Subcutaneous abdominal adipose tissue (tissue), 5 donors: ENCODE data around the gene MAPKBP1.
A peak's percentile ranks its signal among the peaks of the same experiment; 100 is the strongest.
"Not testable (repeated sequence)": the region's sequence is repeated elsewhere in the genome, so short reads cannot be mapped to it uniquely, and the experiment has no call there.

Experiments used
- H3K27ac ChIP-seq: one replicate; pipeline ENCODE4 v1.7.0; 2013; ENCODE audit warnings: low read depth, mild to moderate bottlenecking, inconsistent platforms, low read length, moderate library complexity
- H3K27me3 ChIP-seq, 5 donors: one replicate each; pipeline ENCODE4 v1.7.0; 2013; ENCODE audit warnings: low read length in 5 of 5, inconsistent platforms in 1 of 5; ENCODE audit not compliant: control insufficient read depth in 5 of 5, insufficient read depth in 4 of 5
- H3K36me3 ChIP-seq, 5 donors: one replicate each; pipeline ENCODE4 v1.7.0; 2013; ENCODE audit warnings: low read length in 5 of 5; ENCODE audit not compliant: control insufficient read depth in 5 of 5, insufficient read depth in 5 of 5
- H3K4me1 ChIP-seq, 5 donors: one replicate each; pipeline ENCODE4 v1.7.0; 2013; ENCODE audit warnings: low read length in 5 of 5, mild to moderate bottlenecking in 3 of 5, moderate library complexity in 1 of 5; ENCODE audit not compliant: control insufficient read depth in 5 of 5, insufficient read depth in 5 of 5
- H3K4me3 ChIP-seq, 5 donors: one replicate each; pipeline ENCODE4 v1.7.0; 2013; ENCODE audit warnings: low read length in 5 of 5, low read depth in 1 of 5
- H3K9ac ChIP-seq, 5 donors: one replicate each; pipeline ENCODE4 v1.7.0; 2013; ENCODE audit warnings: low read length in 5 of 5, mild to moderate bottlenecking in 4 of 5, moderate library complexity in 3 of 5
- H3K9me3 ChIP-seq, 5 donors: one replicate each; pipeline ENCODE4 v1.7.0; 2013; ENCODE audit warnings: low read length in 5 of 5; ENCODE audit not compliant: control insufficient read depth in 5 of 5
- donor health status: healthy.
- donor health status: healthy.
- donor health status: healthy.
- donor health status: healthy.
- donor health status: healthy.

The MAPKBP1 gene

GRCh38 chr15:41774062-41774881 lies at the start of gene MAPKBP1:
Gene MAPKBP1 (plus strand): TSS chr15:41774484. CDS start chr15:41775276, 792 bp downstream.
- H3K4me1 ChIP-seq, result peaks cover 5 to 39% (median 30%) of the 10 kb centered on the region in 5 donors

GRCh38 chr15:41727143-41727542 lies 47.1 kb upstream of the MAPKBP1 start:
- no peak overlapping the region for H3K27ac ChIP-seq
- H3K9ac ChIP-seq, result no peak overlapping the region
- no peaks in the 10 kb centered on the region for H3K9me3 ChIP-seq
- H3K4me3 ChIP-seq, result no peak overlapping the region
- H3K36me3 ChIP-seq, result peaks cover 0 to 11% (median 8%) of the 10 kb centered on the region in 5 donors
- no peaks in the 10 kb centered on the region for H3K4me1 ChIP-seq
- H3K27me3 ChIP-seq, result no peaks in the 10 kb centered on the region

More at GRCh38 chr15:41774062-41774881, at the start of gene MAPKBP1:
- H3K36me3 ChIP-seq, result no peaks in the 10 kb centered on the region
- H3K27ac ChIP-seq, result peak within 1 kb of the TSS; percentile 81
- H3K27me3 ChIP-seq, result no peaks in the 10 kb centered on the region
- H3K9me3 ChIP-seq, result no peaks in the 10 kb centered on the region
- peak within 1 kb of the TSS; percentile 70 to 92 (median 91) for H3K9ac ChIP-seq
- H3K4me3 ChIP-seq, result peak within 1 kb of the TSS; percentile 84 to 94 (median 89)

- not testable (repeated sequence) for H3K27me3 ChIP-seq, H3K4me1 ChIP-seq, H3K27ac ChIP-seq, H3K9ac ChIP-seq, H3K4me3 ChIP-seq, H3K9me3 ChIP-seq
- H3K36me3 ChIP-seq, result peaks cover 0 to 16% (median 8%) of the 10 kb centered on the region in 5 donors
These were observed 46.2 kb upstream of the MAPKBP1 start for GRCh38 chr15:41728061-41728460.

- H3K36me3 ChIP-seq, result peaks cover 12 to 30% (median 17%) of the 10 kb centered on the region in 5 donors
- no peak overlapping the region for H3K9ac ChIP-seq
- H3K27ac ChIP-seq, result no peak overlapping the region
- no peaks in the 10 kb centered on the region for H3K9me3 ChIP-seq
- H3K27me3 ChIP-seq, result no peaks in the 10 kb centered on the region
- no peaks in the 10 kb centered on the region for H3K4me1 ChIP-seq
- no peak overlapping the region for H3K4me3 ChIP-seq
These were observed 43.7 kb upstream of the MAPKBP1 start for GRCh38 chr15:41730543-41730942.

GRCh38 chr15:41732483-41732882 lies 41.8 kb upstream of the MAPKBP1 start:
- Histone ChIP-seq H3K27me3 (no peaks in the 10 kb centered on the region), H3K27ac (no peak overlapping the region), H3K4me1 (no peaks in the 10 kb centered on the region), H3K9ac (no peak overlapping the region), H3K9me3 (no peaks in the 10 kb centered on the region), H3K4me3 (no peak overlapping the region), H3K36me3 (peaks cover 20 to 43% (median 26%) of the 10 kb centered on the region in 5 donors)

- no peaks in the 10 kb centered on the region for H3K4me1 ChIP-seq
- H3K9me3 ChIP-seq, result no peaks in the 10 kb centered on the region
- no peak overlapping the region for H3K27ac ChIP-seq
- no peak overlapping the region for H3K9ac ChIP-seq
- peaks cover 22 to 49% (median 32%) of the 10 kb centered on the region in 5 donors for H3K36me3 ChIP-seq
- H3K27me3 ChIP-seq, result no peaks in the 10 kb centered on the region
- no peak overlapping the region for H3K4me3 ChIP-seq
These were observed 40.2 kb upstream of the MAPKBP1 start for GRCh38 chr15:41734079-41734478.

GRCh38 chr15:41735046-41735445 lies 39.2 kb upstream of the MAPKBP1 start:
- H3K36me3 ChIP-seq, result peaks cover 25 to 51% (median 33%) of the 10 kb centered on the region in 5 donors
- no peak overlapping the region for H3K4me3 ChIP-seq
- H3K27ac ChIP-seq, result no peak overlapping the region

GRCh38 chr15:41735492-41735891 lies 38.8 kb upstream of the MAPKBP1 start:
- not testable (repeated sequence) for H3K27ac ChIP-seq, H3K9me3 ChIP-seq, H3K4me1 ChIP-seq, H3K4me3 ChIP-seq, H3K27me3 ChIP-seq, H3K9ac ChIP-seq
- peaks cover 25 to 53% (median 33%) of the 10 kb centered on the region in 5 donors for H3K36me3 ChIP-seq

More at GRCh38 chr15:41735046-41735445, 39.2 kb upstream of the MAPKBP1 start:
- no peaks in the 10 kb centered on the region for H3K4me1 ChIP-seq
- H3K9ac ChIP-seq, result no peak overlapping the region
- H3K9me3 ChIP-seq, result no peaks in the 10 kb centered on the region
- no peaks in the 10 kb centered on the region for H3K27me3 ChIP-seq

- H3K36me3 ChIP-seq, result peaks cover 26 to 41% (median 36%) of the 10 kb centered on the region in 5 donors
- H3K4me1 ChIP-seq, result no peaks in the 10 kb centered on the region
- H3K9me3 ChIP-seq, result no peaks in the 10 kb centered on the region
- H3K9ac ChIP-seq, result no peak overlapping the region
- H3K4me3 ChIP-seq, result no peak overlapping the region
- no peaks in the 10 kb centered on the region for H3K27me3 ChIP-seq
- H3K27ac ChIP-seq, result no peak overlapping the region
These were observed 27.5 kb upstream of the MAPKBP1 start for GRCh38 chr15:41746802-41747201.

GRCh38 chr15:41756198-41756597 lies 18.1 kb upstream of the MAPKBP1 start:
- Histone ChIP-seq H3K9me3 (no peaks in the 10 kb centered on the region), H3K36me3 (peaks cover 17 to 36% (median 24%) of the 10 kb centered on the region in 5 donors), H3K27ac (no peak overlapping the region), H3K4me3 (no peak overlapping the region), H3K4me1 (no peaks in the 10 kb centered on the region), H3K9ac (no peak overlapping the region), H3K27me3 (no peaks in the 10 kb centered on the region)
